Fibroblast of skin of left quadriceps (primary cell): ENCODE results near the gene GLOD5.

Source experiments
- DNase-seq, 2 experiments: peaks; one replicate each; pipeline ENCODE4 v3.0.0-alpha.2; 2013; ENCODE audit warnings: low read depth in 2 of 2

The GLOD5 gene

GRCh38 chrX:48753708-48754228 lies 7.8 kb upstream of the GLOD5 start:
- DNase-seq: no peak

GRCh38 chrX:48754238-48754637 lies 7.3 kb upstream of the GLOD5 start:
- DNase-seq: no peak

DNA sequence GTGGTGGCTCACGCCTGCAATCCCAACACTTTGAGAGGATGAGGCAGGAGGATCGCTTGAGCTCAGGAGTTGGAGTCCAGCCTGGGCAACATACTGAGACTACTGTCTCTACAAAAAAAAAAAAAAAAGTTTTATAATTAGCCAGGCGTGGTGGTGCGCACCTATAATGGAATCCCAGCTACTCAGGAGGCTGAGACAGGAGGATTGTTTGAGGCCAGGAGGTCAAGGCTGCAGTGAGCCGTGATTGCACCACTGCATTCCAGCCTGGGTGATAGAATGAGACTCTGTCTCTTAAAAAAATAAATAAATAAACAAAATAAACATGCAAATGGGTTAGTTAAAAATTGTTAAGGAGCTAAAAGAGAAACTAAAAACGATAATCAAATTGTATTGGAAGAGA lies 7.7 kb downstream of the GLOD5 start:
- DNase-seq: no peak

DNA sequence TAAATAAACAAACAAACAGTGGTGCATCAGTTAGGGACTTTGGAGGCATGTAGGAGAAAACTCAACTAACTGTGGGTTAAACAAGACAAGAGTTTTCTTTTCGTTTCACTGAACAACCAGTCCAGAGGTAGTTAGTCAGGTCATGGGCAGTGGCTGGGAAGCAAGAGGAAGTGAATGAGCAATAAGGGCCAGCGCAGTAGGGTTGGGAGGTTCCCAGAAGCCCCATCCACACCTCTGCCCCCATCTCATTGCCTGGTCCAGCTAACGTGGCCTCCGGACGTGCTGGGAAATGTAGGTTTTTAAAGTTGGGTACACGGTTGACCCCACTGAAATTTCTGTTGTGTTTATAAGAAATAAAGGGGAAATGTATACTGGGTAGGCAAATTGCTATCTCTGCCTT lies 8.7 kb downstream of the GLOD5 start:
- no peak for DNase-seq

DNA sequence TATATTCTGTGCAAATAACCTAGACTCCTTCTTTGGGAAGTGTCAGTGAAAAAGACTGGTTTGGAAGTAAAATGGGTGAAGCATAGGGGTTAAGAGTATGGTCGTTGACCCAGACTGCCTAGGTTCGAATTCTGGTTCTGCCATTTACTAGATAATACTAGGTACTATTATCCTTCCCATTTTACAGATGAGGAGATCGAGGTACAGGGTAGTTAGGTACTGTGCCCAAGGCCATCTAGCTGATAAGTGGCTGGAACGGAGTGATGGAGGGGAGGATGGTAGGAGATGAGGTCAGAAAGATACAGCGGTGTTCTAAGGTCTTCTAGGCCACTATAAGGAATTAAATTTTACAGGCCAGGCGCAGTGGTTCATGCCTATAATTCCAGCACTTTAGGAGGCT lies 11.1 kb downstream of the GLOD5 start:
- DNase-seq: no peak

DNA sequence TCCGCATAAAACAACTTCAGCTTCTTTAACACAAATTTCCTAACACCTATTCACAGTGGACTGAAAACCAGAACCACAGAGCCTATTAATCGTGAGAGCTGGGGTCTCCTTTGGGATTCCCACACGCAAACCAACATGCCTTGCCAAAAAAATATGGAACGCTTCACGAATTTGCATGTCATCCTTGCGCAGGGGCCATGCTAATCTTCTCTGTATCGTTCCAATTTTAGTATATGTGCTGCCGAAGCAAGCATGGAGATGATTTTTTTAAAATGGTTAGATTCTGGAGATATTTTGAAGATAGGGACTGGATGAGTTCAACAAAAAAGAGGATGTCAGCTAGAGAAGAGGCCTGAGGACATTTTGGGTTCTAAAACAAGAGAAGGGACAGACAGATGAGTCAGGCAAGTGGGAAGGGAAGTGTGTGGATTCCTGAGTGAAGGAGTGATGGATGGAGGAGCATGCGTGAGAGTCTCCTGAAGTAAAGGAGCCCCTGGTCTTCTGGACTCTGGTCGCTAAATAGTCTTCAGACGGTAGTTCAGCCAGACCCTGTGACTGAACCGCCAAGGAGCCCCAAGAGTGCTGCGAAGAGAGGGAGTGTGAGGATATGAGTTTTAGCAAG lies 15.4 kb downstream of the GLOD5 start:
- no peak for DNase-seq

DNA sequence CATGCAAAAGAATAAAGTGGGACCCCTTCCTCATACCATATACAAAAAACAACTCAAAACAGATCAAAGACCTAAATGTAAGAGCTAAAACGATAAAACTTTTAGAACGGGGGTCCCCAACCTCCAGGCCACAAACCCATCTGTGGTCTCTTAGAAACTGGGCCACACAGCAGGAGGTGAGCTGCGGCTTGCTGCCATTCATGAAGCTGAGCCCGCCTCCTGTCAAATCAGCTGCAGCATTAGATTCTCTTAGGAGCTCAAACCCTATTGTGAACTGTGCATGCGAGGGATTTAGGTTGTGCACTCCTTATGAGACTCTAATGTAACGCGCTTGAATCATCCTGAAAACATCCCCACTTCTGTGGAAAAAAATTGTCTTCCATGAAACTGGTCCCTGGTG lies 17.9 kb downstream of the GLOD5 start:
- no peak for DNase-seq

- DNase-seq: no peak
Measured at GRCh38 chrX:48781705-48782104, 20.2 kb downstream of the GLOD5 start.

DNA sequence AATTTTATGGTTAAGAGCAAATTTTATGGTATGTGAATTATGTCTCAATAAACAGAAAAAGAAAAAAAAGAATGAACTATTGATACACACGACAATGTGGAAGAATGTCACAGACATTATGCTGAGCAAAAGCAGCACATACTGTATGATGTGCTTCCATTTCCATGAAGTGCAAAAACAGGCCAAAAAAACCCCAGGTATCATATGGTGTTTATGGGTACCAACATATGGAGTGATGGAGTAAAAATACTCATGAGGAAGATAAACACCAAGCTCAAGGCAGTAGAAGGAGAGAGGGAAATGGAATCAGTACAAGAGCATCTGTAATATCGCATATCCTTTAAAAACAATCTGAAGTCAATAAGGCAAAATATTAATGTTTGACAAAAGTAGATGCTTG lies 20.7 kb downstream of the GLOD5 start:
- DNase-seq: no peak

GRCh38 chrX:48782795-48783194 lies 21.2 kb downstream of the GLOD5 start:
- no peak for DNase-seq

DNA sequence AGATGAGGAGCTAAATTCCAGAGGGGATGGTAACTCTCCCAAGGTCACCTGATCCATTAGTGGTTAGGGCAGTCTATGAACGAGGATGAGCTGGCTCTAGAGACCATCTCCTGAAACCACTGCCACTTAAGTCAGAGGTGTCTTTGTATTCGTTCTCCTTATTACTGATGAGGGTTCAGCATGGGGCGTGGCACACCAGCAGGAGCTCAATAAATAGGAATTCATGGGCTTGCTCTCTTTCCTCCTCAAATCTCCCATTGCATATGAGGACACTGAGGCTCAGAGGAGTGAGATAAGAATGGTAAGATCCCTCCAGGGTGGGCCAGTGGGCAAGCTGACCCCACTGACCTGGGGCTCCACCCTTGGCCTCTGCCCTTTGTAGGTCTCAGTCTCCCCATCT lies 23.2 kb downstream of the GLOD5 start:
- DNase-seq: no peak

DNA sequence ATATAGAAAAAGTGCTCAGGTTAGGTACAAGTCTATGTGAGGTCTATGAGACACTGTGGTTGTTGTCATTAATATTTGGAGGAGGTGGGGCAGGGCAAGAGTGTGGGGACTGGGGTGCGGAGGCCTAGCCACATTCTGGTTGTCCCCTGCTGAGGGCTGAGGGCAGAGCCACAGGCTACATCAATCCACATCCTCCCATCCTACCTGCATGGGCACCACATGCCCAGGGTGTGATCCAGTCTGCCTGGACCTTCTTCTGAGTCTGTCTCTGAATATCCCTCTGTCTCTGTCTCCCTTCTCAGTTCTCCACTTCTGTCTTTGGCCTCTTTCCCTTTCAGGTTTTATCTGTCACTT lies 23.6 kb downstream of the GLOD5 start:
- DNase-seq: no peak

GRCh38 chrX:48785540-48786214 lies 24.1 kb downstream of the GLOD5 start:
- no peak for DNase-seq

DNA sequence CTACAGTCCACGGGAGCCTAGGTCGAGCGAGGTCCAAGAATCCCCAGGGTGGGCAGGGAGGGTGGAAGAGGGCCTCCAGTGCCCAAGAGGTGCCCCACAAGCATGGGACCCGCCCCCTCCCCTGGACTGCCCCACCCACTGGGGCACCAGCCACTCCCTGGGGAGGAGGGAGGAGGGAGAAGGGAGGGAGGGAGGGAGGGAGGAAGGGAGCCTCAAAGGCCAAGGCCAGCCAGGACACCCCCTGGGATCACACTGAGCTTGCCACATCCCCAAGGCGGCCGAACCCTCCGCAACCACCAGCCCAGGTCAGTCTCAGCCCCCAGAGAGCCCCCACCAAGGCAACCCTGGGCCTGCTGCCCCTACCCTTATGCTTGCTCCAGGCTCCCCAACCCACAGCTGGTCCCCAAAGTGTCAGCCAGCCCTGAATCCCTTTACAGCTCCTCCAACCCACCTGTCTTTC lies 24.8 kb downstream of the GLOD5 start, which contains the start of gene GATA1:
Gene GATA1 (plus strand): TSS at position 250 of the 460 bp plus-strand sequence. CDS start 4,520 bp downstream, outside the sequence.
- no peak for DNase-seq

GRCh38 chrX:48786825-48787504 lies 25.4 kb downstream of the GLOD5 start:
- no peak for DNase-seq

- DNase-seq: no peak
Measured at GRCh38 chrX:48787505-48788443, 26.2 kb downstream of the GLOD5 start.

DNA sequence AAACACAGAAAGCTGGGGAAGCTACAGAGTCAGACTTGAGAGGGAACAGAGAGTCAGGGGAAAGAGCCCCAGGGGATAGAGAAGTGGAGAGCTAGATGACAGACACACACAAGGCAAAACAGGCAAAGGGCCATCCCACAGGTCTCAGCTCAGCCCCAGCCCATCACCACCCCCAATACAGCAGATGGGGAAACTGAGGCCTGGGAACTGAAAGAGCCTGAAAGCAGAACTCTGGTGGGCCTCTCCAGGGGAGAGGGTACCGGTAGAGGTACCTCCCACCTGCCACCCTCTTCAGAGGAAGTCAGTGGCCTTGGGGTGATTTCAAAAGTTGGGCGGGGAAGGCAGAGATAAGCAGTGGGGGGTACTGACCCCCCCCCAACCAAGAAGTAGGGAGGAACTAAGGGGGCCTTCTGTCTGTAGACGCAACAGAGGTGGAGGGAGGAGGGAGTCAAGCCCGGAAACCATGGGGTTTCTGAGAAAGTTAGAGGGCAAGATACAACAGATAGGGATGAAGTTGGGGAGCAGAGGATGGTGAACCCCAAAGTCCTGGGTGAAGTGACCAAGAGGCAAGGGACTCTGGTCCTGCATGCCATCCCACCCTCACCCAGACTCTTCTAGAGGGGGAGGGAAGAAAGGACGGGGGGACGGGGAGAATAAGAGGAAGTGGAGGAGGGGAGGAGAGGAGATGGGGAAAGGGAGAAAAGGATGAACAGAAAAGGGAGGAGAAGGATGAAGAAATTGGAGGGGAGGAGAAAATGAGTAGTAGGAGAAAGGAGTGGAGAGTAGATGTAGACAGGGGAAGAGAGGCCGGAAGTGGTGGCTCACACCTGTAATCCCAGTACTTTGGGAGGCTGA lies 28.0 kb downstream of the GLOD5 start:
- no peak for DNase-seq

DNA sequence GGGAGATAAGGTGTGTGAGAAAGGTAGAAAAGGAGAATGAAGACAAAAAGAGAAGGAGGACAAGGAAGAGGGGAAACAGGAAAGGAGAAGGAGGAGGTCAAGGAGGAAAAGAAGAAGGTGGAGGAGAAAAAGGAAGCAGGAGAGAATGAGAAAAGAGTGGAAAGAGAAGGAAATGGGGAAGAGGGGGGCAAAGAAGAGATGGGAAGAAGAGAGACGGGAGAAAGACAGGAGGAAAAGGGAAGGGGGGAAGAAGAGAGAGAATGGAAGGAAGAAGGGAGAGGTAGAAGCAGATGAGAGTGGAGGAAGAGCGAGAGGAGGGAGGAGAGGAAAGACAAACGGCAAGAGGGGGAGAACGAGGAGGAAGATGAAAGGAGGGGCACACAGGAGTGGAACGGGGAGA lies 28.9 kb downstream of the GLOD5 start:
- no peak for DNase-seq

- DNase-seq: no peak
Measured at GRCh38 chrX:48791063-48791820, 29.7 kb downstream of the GLOD5 start.

DNA sequence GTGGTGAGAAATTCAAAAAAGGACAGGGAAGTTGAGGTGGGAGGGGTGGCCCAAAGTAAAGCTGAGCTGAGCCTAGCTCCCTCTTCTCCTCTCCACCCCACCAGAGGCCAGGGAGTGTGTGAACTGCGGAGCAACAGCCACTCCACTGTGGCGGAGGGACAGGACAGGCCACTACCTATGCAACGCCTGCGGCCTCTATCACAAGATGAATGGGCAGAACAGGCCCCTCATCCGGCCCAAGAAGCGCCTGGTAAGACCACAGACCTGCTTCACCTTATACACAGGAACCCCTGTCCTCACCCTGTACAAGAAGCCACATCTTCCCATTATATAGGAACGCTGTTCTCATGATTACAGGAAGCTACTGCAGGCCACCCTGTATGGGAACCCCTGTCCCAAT lies 30.7 kb downstream of the GLOD5 start:
- DNase-seq: no peak
